Measurements from ENCODE around the gene KRTAP5-10. TPM values are rescaled to one million over a fixed set of nuclear protein-coding genes. Genes with fewer than 3 reads are reported as not detected.

KRTAP5-10 gene
- total and polyA plus RNA-seq, 9 of the 15 experiments (the other 6 are each of a cell fraction or from before 2014, with no cell fraction given): not detected

- TF ChIP-seq POLR2H (tag; IDR thresholded peaks at IDR 0.05; ENCODE audit: low read depth): no peak
- no peak for TF ChIP-seq SNAPC5 (CRISPR knock-in tag; IDR thresholded peaks at IDR 0.05)
- no peak for TF ChIP-seq ZBTB5 (IDR thresholded peaks at IDR 0.05)
- TF ChIP-seq ZKSCAN3 (CRISPR knock-in tag; IDR thresholded peaks at IDR 0.05): no peak
- no peak for TF ChIP-seq HNRNPK (IDR thresholded peaks at IDR 0.05; ENCODE audit: low read depth, low read length, poor library complexity, severe bottlenecking)
- no peak for TF ChIP-seq RBFOX2 (IDR thresholded peaks at IDR 0.05; ENCODE audit: low read depth, low read length)
- no peak for TF ChIP-seq ZBTB8A (IDR thresholded peaks at IDR 0.05; ENCODE audit: partially characterized antibody)
- TF ChIP-seq ARID3B (CRISPR knock-in tag; IDR thresholded peaks at IDR 0.05; ENCODE audit: borderline replicate concordance): no peak
- TF ChIP-seq ZNF41 (CRISPR knock-in tag; conservative IDR thresholded peaks at IDR 0.05): no peak
- TF ChIP-seq ARID2 (IDR thresholded peaks at IDR 0.05): no peak
Observed at GRCh38 chr11:71518506-71519471, 46.6 kb upstream of the KRTAP5-10 start (continued).
